Activated naive CD4-positive, alpha-beta T cell (primary cell): ENCODE measurements around the gene HRH2.
A peak's percentile ranks its signal among the peaks of the same experiment; 100 is the strongest.
"Not testable (repeated sequence)": the region's sequence is repeated elsewhere in the genome, so short reads cannot be mapped to it uniquely, and the experiment has no call there.

Experiments used
- DNase-seq, 4 experiments: peaks; one replicate each; lab custom pipeline; 2025; lab: John Stamatoyannopoulos, UW

HRH2 gene

DNA sequence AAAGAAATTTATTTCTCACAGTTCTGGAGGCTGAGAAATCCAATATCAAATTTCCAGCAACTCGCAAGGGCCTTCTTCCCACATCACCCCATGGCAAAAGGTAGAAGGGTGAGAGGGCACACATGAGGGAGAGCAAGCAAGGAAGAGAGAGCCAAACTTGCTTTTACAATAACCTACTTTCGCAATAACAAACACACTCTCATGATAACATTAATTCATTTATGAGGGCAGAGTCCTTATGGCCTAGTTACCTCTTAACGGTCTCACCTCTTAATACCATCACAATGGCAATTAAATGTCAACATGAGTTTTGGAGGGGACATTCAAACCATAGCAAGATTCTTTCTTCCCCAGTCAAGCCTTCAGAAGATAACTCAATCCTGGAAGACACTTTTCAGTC, 11.6 kb upstream of the HRH2 start:
- DNase-seq, result no peak

GRCh38 chr5:175649967-175650366, 7.9 kb upstream of the HRH2 start:
- no peak for DNase-seq

GRCh38 chr5:175650430-175651205, 7.3 kb upstream of the HRH2 start:
- not testable (repeated sequence) for DNase-seq

- DNase-seq, result peak in 3 of 4 experiments; percentile 7 to 37 (median 22)
Observed at GRCh38 chr5:175652741-175653663, 4.9 kb upstream of the HRH2 start.

DNA sequence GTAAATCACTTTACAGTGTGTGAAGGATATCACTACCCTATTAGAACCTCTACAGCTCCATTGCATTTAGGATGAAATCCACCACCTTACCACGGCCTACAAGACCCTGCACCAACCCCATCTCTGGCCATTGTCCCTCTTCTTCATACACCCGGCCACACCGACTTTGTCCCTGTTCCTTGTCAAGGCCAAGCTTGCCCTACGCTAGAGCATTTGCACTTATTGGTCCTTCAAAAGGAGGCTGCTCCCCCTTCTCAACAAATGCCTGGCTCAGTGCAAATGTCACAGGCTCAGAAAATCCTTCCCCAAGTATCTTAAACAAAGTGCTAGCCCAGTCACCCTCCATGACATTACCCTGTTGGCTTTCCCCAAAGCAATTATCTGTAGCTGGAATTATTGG, 4.1 kb upstream of the HRH2 start:
- no peak for DNase-seq

DNA sequence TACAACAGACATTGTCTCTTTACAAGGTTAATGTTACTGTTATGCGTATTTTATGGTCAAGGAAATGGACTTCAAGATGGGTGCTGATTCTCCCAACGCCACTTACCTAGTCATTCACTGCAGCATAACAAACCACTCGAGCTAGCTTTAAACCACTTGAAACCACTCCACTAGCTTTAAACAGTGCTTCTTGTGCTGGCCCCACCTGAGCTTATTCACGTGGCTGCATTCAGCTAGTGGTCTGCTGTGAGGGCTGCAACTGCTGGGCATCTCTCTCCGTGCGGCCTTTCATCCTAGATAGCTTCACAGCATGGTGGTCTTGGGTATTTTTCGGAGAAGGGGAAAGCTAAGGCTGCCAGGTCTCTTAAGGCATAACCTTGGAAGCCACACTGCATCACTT, 3.5 kb upstream of the HRH2 start:
- no peak for DNase-seq

DNA sequence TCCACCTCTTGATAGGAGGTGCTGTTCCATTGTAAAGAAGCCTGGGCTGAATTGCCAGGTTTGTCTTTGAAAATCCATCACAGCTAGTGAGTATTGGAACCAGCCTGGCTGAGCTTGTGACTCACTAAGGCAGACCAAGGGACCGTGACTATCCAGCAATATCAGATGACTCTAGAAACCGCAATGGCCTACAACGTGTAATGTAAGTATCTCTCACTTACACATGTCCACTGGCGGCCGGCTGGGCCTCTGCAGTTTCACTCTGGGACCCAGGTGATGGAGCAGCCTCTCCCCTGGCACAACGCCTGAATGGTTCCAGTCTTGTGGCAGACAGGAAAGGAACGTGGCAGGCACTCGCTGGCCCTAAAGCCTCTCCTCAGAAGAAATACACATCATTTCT, 3.1 kb upstream of the HRH2 start:
- no peak for DNase-seq

- DNase-seq, result no peak
Observed at GRCh38 chr5:175655411-175655810, 2.5 kb upstream of the HRH2 start.

- no peak for DNase-seq
Observed at GRCh38 chr5:175656966-175657365, 905 bp upstream of the HRH2 start.

DNA sequence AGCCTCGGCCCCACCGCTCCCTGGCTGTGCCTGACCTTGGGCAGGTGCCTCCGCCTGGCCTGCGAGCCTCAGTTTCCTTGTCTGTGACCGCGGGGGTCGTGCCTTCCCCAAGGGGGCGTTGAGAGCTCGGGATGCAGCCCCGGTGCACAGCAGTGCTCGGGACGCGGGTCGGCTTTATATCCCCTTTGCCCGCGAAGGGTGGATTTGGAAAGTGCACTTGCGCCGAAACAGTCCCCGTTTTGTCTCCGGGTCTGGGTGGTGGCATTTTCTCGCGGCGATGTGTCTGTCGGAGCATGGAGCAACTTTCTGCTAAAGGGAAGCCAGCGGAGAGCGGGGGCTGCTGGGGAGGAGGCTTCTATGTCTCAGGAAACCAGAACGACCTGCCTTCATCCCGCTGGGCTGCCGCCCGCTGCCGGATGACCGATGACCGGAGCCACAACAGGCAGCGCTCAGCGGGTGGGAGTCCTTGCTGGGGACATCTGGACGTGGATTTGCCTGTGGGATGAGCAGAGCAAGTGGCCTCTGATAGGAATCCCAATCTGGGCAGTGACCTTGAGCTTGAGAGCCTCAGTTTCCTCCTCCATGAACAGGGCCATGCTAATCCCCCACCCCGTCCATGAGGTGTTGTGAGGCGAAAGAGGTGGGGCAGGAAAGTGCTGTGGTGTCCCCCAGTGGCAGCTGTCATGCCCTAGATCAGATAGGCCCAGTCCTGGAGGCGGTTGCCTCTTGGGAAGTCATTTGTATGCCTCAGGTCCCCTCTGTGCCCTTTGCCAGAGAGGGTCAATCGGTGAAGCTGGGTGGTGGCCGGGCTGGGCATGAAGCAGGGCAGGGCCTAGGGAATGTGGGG, 651 bp downstream of the HRH2 start:
- no peak for DNase-seq

DNA sequence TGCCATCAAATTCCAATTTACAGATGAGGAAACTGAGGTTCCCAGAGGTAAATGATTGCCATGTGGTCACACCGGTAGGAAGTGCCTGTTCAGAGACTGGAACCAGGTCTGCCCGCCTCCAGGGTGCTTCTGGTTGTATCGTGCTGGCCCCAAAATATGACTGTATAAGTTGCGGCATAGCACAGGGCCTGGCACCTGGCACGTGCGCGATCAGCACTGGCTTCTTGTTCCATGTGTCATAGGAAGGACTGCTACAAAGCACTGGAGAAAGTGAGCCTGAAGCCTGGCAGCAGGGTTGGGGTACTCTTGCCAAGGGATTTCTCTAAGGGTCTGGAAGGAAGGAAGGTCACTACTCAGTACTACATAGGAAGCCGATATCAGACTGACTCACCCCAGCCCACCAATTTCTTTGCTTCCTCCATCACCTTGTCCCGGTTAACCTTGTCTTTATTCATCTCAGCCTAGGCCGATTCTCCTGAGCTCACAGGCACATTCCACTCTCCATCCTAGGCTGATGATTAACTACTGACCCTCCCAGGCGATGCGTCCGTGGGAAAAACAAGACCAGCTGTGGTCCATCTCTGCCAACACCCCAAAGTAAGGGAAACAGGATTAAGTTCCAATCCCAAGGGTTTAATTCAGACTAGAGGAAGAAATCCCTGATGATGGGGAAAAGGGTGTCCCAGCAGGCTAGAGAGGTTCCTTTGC, 1.8 kb downstream of the HRH2 start:
- DNase-seq, result no peak

GRCh38 chr5:175663186-175664184, 5.6 kb downstream of the HRH2 start:
- DNase-seq, result no peak

DNA sequence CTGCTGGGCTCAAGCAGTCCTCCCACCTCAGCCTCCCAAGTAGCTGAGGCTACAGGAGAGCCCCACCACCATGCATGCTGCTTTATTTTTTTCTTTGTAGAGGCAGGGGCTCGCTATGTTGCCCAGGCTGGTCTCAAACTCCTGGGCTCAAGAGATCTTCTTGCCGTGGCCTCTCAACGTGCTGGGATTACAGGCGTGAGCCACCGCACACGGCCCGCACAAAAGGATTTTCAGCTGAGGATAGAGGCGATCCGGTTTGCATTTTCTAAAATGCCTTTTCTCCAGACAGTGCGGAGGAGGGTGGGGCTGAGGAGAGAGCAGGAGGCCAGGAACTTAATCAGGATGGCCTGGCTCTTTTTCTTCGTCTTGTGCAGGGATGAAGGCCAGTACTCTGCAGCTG, 6.9 kb downstream of the HRH2 start:
- no peak for DNase-seq

- no peak for DNase-seq
Observed at GRCh38 chr5:175666216-175666615, 8.3 kb downstream of the HRH2 start.

GRCh38 chr5:175668006-175668405, 10.1 kb downstream of the HRH2 start:
- DNase-seq, result no peak

DNA sequence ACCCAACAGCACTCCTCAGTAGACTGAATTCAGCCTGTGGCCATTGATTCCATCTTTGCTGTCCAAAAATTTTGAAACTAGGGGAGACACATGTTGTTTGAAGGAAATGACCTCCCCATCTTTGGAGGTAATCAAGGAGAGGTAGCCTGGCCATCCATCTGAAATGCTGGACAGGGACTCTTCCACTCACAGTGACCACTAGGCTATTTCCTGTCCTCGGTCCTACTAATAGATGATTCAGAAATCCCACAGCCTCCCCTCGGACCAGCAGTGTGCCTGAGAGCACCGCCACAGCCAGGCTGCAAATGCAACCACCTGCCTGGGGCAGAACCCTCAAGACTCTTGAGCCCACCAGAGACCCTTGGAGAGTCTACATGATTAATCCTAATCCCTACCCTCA, 12.5 kb downstream of the HRH2 start:
- no peak for DNase-seq

DNA sequence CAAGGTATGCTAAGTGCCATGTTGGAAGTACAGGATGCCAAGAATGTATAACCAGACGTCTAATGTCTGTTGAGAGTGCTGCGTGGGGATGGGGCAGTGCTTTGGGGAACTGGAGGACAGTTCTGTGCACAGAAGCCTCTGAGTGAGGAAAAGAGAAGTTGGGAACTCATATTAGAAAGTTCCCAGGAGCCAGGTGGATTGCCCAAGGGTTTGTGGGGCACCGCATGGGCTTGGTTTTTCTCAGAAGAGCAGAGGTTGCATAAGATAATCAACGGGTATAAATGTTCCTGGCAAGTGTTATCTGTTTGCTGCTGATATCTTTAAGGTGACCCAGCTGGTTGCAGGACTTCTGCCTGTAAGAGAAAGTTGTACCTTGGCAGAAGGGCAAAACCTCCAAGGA, 13.1 kb downstream of the HRH2 start:
- no peak for DNase-seq

- DNase-seq, result no peak
Observed at GRCh38 chr5:175672976-175673648, 15.2 kb downstream of the HRH2 start.

DNA sequence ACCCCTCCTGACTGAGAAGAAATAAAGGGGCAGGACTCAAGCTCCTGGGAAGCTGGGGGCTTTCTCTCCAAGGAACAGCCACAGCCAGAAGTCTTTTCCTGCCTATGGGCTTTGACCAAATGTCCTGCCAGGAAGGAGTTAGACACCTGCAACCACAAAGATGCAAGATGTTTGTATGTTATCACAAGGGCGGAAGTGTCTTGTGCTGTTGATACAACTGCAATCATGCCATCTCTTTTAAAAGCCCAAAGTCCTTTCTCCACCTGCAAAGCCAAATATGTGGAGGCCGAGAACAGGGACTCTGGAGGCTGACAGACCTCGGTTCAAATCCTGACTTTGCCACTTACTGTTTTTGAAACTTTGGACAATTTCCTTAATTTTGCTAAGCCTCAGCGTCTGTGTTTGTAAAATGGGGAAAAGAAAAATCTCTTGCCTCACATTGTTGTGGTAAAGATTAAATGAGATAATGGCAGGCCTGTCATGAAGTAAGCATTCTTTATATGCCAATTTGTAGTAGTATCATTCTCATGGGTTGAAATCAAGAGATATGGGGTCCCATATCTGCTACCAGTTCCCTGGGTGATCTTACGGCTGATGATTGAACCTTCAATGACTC, 17.0 kb downstream of the HRH2 start:
- DNase-seq, result no peak
